H9 (cell line): ENCODE data around the gene TMEM95. TPM values are rescaled to one million over a fixed set of nuclear protein-coding genes. Genes with fewer than 3 reads are reported as not detected.

ENCODE experiments used
- DNase-seq: peaks from one replicate; pipeline ENCODE4 v3.0.0-alpha.2; 2017
- H2AFZ ChIP-seq: one replicate; pipeline ENCODE4 v1.6.1; 2013; ENCODE audit warnings: mild to moderate bottlenecking, low read length, control low read depth, moderate library complexity
- H2AK5ac ChIP-seq: 2 replicates; pipeline ENCODE4 v1.6.1; 2013; ENCODE audit warnings: low read length, control low read depth, mixed read lengths; ENCODE audit not compliant: insufficient read length
- H2BK120ac ChIP-seq: one replicate; pipeline ENCODE4 v1.6.1; 2013; ENCODE audit warnings: low read depth, mild to moderate bottlenecking, low read length, control low read depth, inconsistent platforms; ENCODE audit not compliant: poor library complexity, severe bottlenecking
- H2BK12ac ChIP-seq: 2 replicates; pipeline ENCODE4 v1.6.1; 2013; ENCODE audit warnings: low read length, control low read depth, mixed read lengths, low read depth; ENCODE audit not compliant: insufficient read length
- H2BK15ac ChIP-seq: 2 replicates; pipeline ENCODE4 v1.6.1; 2013; ENCODE audit warnings: low read depth, low read length, control low read depth
- H2BK20ac ChIP-seq: one replicate; pipeline ENCODE4 v1.6.1; 2013; ENCODE audit warnings: low read depth, mild to moderate bottlenecking, low read length, control low read depth, inconsistent platforms; ENCODE audit not compliant: poor library complexity, severe bottlenecking
- H2BK5ac ChIP-seq: 2 replicates; pipeline ENCODE4 v1.6.1; 2013; ENCODE audit warnings: low read length, control low read depth, mixed read lengths; ENCODE audit not compliant: insufficient read length
- H3K14ac ChIP-seq: 2 replicates; pipeline ENCODE4 v1.6.1; 2013; ENCODE audit warnings: low read length, control low read depth; ENCODE audit not compliant: insufficient read depth
- H3K18ac ChIP-seq: 2 replicates; pipeline ENCODE4 v1.6.1; 2013; ENCODE audit warnings: low read depth, mild to moderate bottlenecking, mixed read lengths, low read length, control low read depth; ENCODE audit not compliant: insufficient read length
- H3K23ac ChIP-seq: 2 replicates; pipeline ENCODE4 v1.6.1; 2013; ENCODE audit warnings: low read length, control low read depth, mixed read lengths, low read depth; ENCODE audit not compliant: insufficient read length
- H3K23me2 ChIP-seq: 2 replicates; pipeline ENCODE4 v1.6.1; 2013; ENCODE audit warnings: low read depth, mild to moderate bottlenecking, mixed read lengths, low read length, control low read depth; ENCODE audit not compliant: insufficient read length, poor library complexity, severe bottlenecking
- H3K27ac ChIP-seq: 2 replicates; pipeline ENCODE4 v1.5.1; 2013; ENCODE audit warnings: low read length, control low read depth, mixed read lengths, low read depth; ENCODE audit not compliant: insufficient read length
- H3K27me3 ChIP-seq: 2 replicates; pipeline ENCODE4 v1.6.1; 2013; ENCODE audit warnings: low read length, control low read depth, inconsistent platforms; ENCODE audit not compliant: insufficient read depth
- H3K4ac ChIP-seq: 2 replicates; pipeline ENCODE4 v1.6.1; 2013; ENCODE audit warnings: low read depth, mild to moderate bottlenecking, control low read depth, inconsistent platforms, low read length, moderate library complexity
- H3K4me1 ChIP-seq: 2 replicates; pipeline ENCODE4 v1.6.1; 2013; ENCODE audit warnings: low read length, control low read depth, inconsistent platforms; ENCODE audit not compliant: insufficient read depth
- H3K4me2 ChIP-seq: 2 replicates; pipeline ENCODE4 v1.6.1; 2013; ENCODE audit warnings: low read length, control low read depth, mixed read lengths; ENCODE audit not compliant: insufficient read length, insufficient read depth
- H3K56ac ChIP-seq: 2 replicates; pipeline ENCODE4 v1.6.1; 2013; ENCODE audit warnings: low read depth, mild to moderate bottlenecking, mixed read lengths, low read length, control low read depth; ENCODE audit not compliant: insufficient read length
- H3K79me1 ChIP-seq: 2 replicates; pipeline ENCODE4 v1.6.1; 2013; ENCODE audit warnings: low read depth, mild to moderate bottlenecking, moderate library complexity, low read length, control low read depth, inconsistent platforms; ENCODE audit not compliant: insufficient read depth, poor library complexity, severe bottlenecking
- H3K79me2 ChIP-seq: 2 replicates; pipeline ENCODE4 v1.6.1; 2013; ENCODE audit warnings: low read length, control low read depth, inconsistent platforms; ENCODE audit not compliant: insufficient read depth
- H3K9ac ChIP-seq: 2 replicates; pipeline ENCODE4 v1.6.1; 2013; ENCODE audit warnings: low read length, control low read depth, mixed read lengths; ENCODE audit not compliant: insufficient read length; ENCODE audit errors: extremely low read depth
- H3K9me3 ChIP-seq: one replicate; pipeline ENCODE4 v1.6.1; 2013; ENCODE audit warnings: low read depth, low read length, inconsistent platforms; ENCODE audit not compliant: control insufficient read depth
- H3T11ph ChIP-seq: one replicate; pipeline ENCODE4 v1.6.1; 2013; ENCODE audit warnings: mild to moderate bottlenecking, low read length, control low read depth, inconsistent platforms
- H4K20me1 ChIP-seq: one replicate; pipeline ENCODE4 v1.6.1; 2013; ENCODE audit not compliant: control insufficient read depth, insufficient read length, insufficient read depth
- H4K5ac ChIP-seq: 2 replicates; pipeline ENCODE4 v1.6.1; 2013; ENCODE audit warnings: low read depth, mild to moderate bottlenecking, mixed read lengths, low read length, control low read depth; ENCODE audit not compliant: insufficient read length
- H4K8ac ChIP-seq: replicated peaks from 2 replicates; pipeline ENCODE4 v1.6.1; 2013; ENCODE audit warnings: low read length, control low read depth, mixed read lengths, low read depth; ENCODE audit not compliant: insufficient read length
- H4K91ac ChIP-seq: 2 replicates; pipeline ENCODE4 v1.6.1; 2013; ENCODE audit warnings: low read depth, mild to moderate bottlenecking, moderate library complexity, mixed read lengths, low read length, control low read depth; ENCODE audit not compliant: insufficient read length
- H3K27ac Mint-ChIP-seq, 3 experiments: 2 replicates in 2 of 3; 3 replicates in 1 of 3; pipeline ENCODE4 v1.8.0; 2020 to 2021; ENCODE audit warnings: mixed read lengths in 3 of 3, mild to moderate bottlenecking in 1 of 3, moderate library complexity in 1 of 3
- H3K27me3 Mint-ChIP-seq: 2 replicates; pipeline ENCODE4 v1.8.0; 2021; ENCODE audit warnings: low read depth, mild to moderate bottlenecking, moderate library complexity, mixed read lengths
- H3K36me3 Mint-ChIP-seq, 3 experiments: 2 replicates in 2 of 3; 3 replicates in 1 of 3; pipeline ENCODE4 v1.8.0; 2020 to 2021; ENCODE audit warnings: low read depth in 3 of 3, mixed read lengths in 3 of 3; ENCODE audit not compliant: insufficient read depth in 1 of 3
- H3K4me1 Mint-ChIP-seq, 2 experiments: 2 replicates each; pipeline ENCODE4 v1.8.0; 2020; ENCODE audit warnings: mixed read lengths in 2 of 2
- H3K4me3 Mint-ChIP-seq, 2 experiments: 2 replicates in 1 of 2; 3 replicates in 1 of 2; pipeline ENCODE4 v1.8.0; 2020 to 2021; ENCODE audit warnings: mild to moderate bottlenecking in 2 of 2, mixed read lengths in 2 of 2, moderate library complexity in 1 of 2
- H3K9me3 Mint-ChIP-seq, 2 experiments: 2 replicates in 1 of 2; 3 replicates in 1 of 2; pipeline ENCODE4 v1.8.0; 2020; ENCODE audit warnings: mild to moderate bottlenecking in 2 of 2, mixed read lengths in 2 of 2, moderate library complexity in 1 of 2
- CTCF ChIP-seq: fragments of 200-600 bp; sonication (generic); conservative IDR thresholded peaks from 3 replicates; pipeline ENCODE4 v1.8.0; 2021; ENCODE audit warnings: antibody characterized with exemption, mild to moderate bottlenecking
- WGBS: extraction: QIAGEN DNeasy Blood & Tissue Kit; methylation state at CpG from one replicate; pipeline ENCODE4 v1.1.7; 2013; ENCODE audit warnings: missing lambda C conversion rate, low lambda C conversion rate, mixed read lengths; ENCODE audit not compliant: insufficient read length; ENCODE audit errors: extremely low coverage; 5-methylcytosine and 5-hydroxymethylcytosine counted together
- total RNA-seq: library from RNA; stranded (reverse); gene quantifications from 2 replicates; pipeline ENCODE4 v1.2.1, GENCODE V29; 2021

Gene TMEM95
- total RNA-seq, 1 experiment from 2014 or later: not detected

GRCh38 chr17:7327056-7327455 lies 27.9 kb upstream of the TMEM95 start:
- H4K91ac ChIP-seq: no peak overlapping the region
- H3K79me2 ChIP-seq: peaks cover 2% of the 10 kb centered on the region; the same call in 1 of the 2 replicates
- H2BK15ac ChIP-seq: no peak overlapping the region
- H3K4me1 ChIP-seq: no peaks in the 10 kb centered on the region
- H3K18ac ChIP-seq: no peak overlapping the region
- H3K27me3 ChIP-seq: no peaks in the 10 kb centered on the region
- H4K8ac ChIP-seq: no peak overlapping the region
- H3K23ac ChIP-seq: no peak overlapping the region
- no peak overlapping the region for H2BK12ac ChIP-seq
- H3K4me3 Mint-ChIP-seq: no peak overlapping the region
- H3K27me3 Mint-ChIP-seq: no peaks in the 10 kb centered on the region
- peaks cover 14% of the 10 kb centered on the region for H3K23me2 ChIP-seq
- H3K56ac ChIP-seq: no peak overlapping the region
- H2BK120ac ChIP-seq: no peak overlapping the region
- H2BK20ac ChIP-seq: no peak overlapping the region
- peaks cover 14 to 15% of the 10 kb centered on the region in 2 experiments for H3K4me1 Mint-ChIP-seq
- whole genome bisulfite sequencing: no CpG with 5 or more reads among the region's 7 CpGs
- no peak overlapping the region for H2BK5ac ChIP-seq
- H3K9ac ChIP-seq: no peak overlapping the region
- H2AFZ ChIP-seq: no peak overlapping the region
- H3K9me3 ChIP-seq: no peaks in the 10 kb centered on the region
- no peak for TF ChIP-seq CTCF
- no peak for DNase-seq
- no peaks in the 10 kb centered on the region for H3K79me1 ChIP-seq
- no peak overlapping the region for H3K27ac ChIP-seq
- H3K27ac Mint-ChIP-seq: no peak overlapping the region
- no peak overlapping the region for H3K4ac ChIP-seq
- H3K9me3 Mint-ChIP-seq: no peaks in the 10 kb centered on the region
- no peaks in the 10 kb centered on the region for H4K20me1 ChIP-seq
- H3K4me2 ChIP-seq: no peak overlapping the region
- H3K14ac ChIP-seq: no peak overlapping the region
- H2AK5ac ChIP-seq: no peak overlapping the region
- H4K5ac ChIP-seq: no peak overlapping the region
- peaks cover 22 to 45% (median 45%) of the 10 kb centered on the region in 3 experiments; a peak in 6 of 7 replicates for H3K36me3 Mint-ChIP-seq
- H3T11ph ChIP-seq: no peak overlapping the region
